HepG2 (cell line): ENCODE results near the gene CEP68.

Experiments
- CBFB ChIP-seq: sonication (generic); formaldehyde crosslinking; IDR thresholded peaks from 2 replicates; pipeline ENCODE4 v1.4.0; 2020; ENCODE audit warnings: missing genetic modification reagents
- CEBPB ChIP-seq: IDR thresholded peaks from 2 replicates; pipeline ENCODE4 v1.6.1; 2011; ENCODE audit warnings: low read depth, low read length, improper control_type of control experiment, borderline replicate concordance
- CREB1 ChIP-seq, 2 experiments: fragments of 450-650 bp in 1 of 2; IDR thresholded peaks; 2 replicates each; pipeline ENCODE4 v1.6.1; 2016 to 2017; ENCODE audit warnings: control low read depth in 1 of 2, mild to moderate bottlenecking in 1 of 2, missing compliant biosample characterization in 1 of 2, missing genetic modification characterization in 1 of 2
- CREM ChIP-seq, 2 experiments: sonication (generic) in 1 of 2; formaldehyde crosslinking in 1 of 2; IDR thresholded peaks; 2 replicates each; pipeline versions ENCODE4 v1.4.0 to v1.6.1; 2016 to 2020; ENCODE audit warnings: antibody characterized with exemption in 1 of 2, mild to moderate bottlenecking in 1 of 2, missing genetic modification reagents in 1 of 2
- ELK4 ChIP-seq: sonication (generic); formaldehyde crosslinking; IDR thresholded peaks from 2 replicates; pipeline ENCODE4 v1.9.0; 2021; ENCODE audit warnings: missing genetic modification reagents, borderline replicate concordance
- ESRRA ChIP-seq: sonication (generic); formaldehyde crosslinking; IDR thresholded peaks from 2 replicates; pipeline ENCODE4 v1.5.1; 2020; ENCODE audit warnings: mild to moderate bottlenecking, low read depth, missing genetic modification reagents
- NFE2L1 ChIP-seq: sonication (generic); formaldehyde crosslinking; IDR thresholded peaks from 2 replicates; pipeline ENCODE4 v1.4.0; 2020; ENCODE audit warnings: missing genetic modification reagents, mild to moderate bottlenecking, borderline replicate concordance
- PBX3 ChIP-seq: sonication (generic); formaldehyde crosslinking; IDR thresholded peaks from 2 replicates; pipeline ENCODE4 v1.8.1; 2023; ENCODE audit warnings: missing genetic modification reagents, inconsistent platforms, borderline replicate concordance
- POLR2A ChIP-seq, 2 experiments: IDR thresholded peaks; 2 replicates each; pipeline ENCODE4 v1.6.1; 2011; ENCODE audit warnings: low read depth in 2 of 2, low read length in 2 of 2, mild to moderate bottlenecking in 1 of 2, moderate library complexity in 1 of 2; ENCODE audit not compliant: insufficient read depth in 1 of 2
- POLR2AphosphoS5 ChIP-seq: IDR thresholded peaks from 2 replicates; pipeline ENCODE4 v1.6.1; 2012; ENCODE audit warnings: low read depth, low read length
- ZNF562 ChIP-seq: sonication (generic); formaldehyde crosslinking; IDR thresholded peaks from 2 replicates; pipeline ENCODE4 v1.8.0; 2022; ENCODE audit warnings: missing genetic modification reagents, borderline replicate concordance

- TF ChIP-seq CEBPB (no peak), ESRRA (CRISPR knock-in tag) (peak; percentile 35; the same call in 1 of the 2 replicates), PBX3 (CRISPR knock-in tag) (no peak), CREB1 (IDR thresholded peaks at IDR 0.05) (peak; percentile 92), CREB1 (CRISPR knock-in tag; IDR thresholded peaks at IDR 0.05) (peak; percentile 94), ELK4 (no peak), NFE2L1 (CRISPR knock-in tag) (no peak), POLR2A (IDR thresholded peaks at IDR 0.05; ENCODE audit: insufficient read depth in 1 of 2, low read depth in 2 of 2, low read length in 2 of 2) (peak; percentile 88 to 93), POLR2AphosphoS5 (peak; percentile 98), CBFB (CRISPR knock-in tag) (peak; percentile 83; the same call in 1 of the 2 replicates), ZNF562 (no peak), CREM (IDR thresholded peaks at IDR 0.05) (peak; percentile 94), CREM (CRISPR knock-in tag; IDR thresholded peaks at IDR 0.05) (no peak; the same call in 1 of the 2 replicates)
Measured at GRCh38 chr2:65129826-65130663, 73.8 kb downstream of the CEP68 start, which contains the start of gene RAB1A.
